ENCODE results near the gene SNX7. TPM values are rescaled to one million over a fixed set of nuclear protein-coding genes. Genes with fewer than 3 reads are reported as not detected.

Gene SNX7
- total RNA-seq, 1 donor from 2014 or later, result 25.1 TPM

DNA sequence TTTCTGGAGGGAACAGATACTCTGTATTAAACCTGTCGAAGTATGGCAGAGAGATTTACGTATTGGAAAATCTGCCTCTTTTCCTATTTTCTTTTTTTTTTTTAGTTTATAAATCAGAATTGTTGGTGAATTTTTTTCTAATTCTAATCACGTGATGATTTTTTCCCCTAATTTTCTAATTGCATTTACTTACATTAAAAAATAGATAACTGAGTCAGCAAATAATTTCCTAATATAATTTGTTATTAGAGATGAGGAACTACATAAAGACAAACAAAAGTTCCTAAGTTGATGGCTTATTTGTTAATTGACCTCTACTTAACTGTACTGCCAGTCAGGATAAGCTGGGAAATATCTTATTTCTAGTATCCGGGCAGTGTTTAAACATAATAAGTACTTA, 34.6 kb downstream of the SNX7 start:
- no peaks in the 10 kb centered on the region for H3K27me3 ChIP-seq (ENCODE audit: control insufficient read depth in 3 of 3, insufficient read depth in 3 of 3, low read length in 3 of 3)
- no peaks in the 10 kb centered on the region for H3K4me1 ChIP-seq (ENCODE audit: control insufficient read depth in 3 of 3, insufficient read depth in 3 of 3, low read length in 3 of 3)
- no peak overlapping the region for H3K9ac ChIP-seq (ENCODE audit: low read depth in 1 of 3, low read length in 3 of 3)
- H3K27ac ChIP-seq (ENCODE audit: low read depth, low read length), result no peak overlapping the region
- no peaks in the 10 kb centered on the region for H3K9me3 ChIP-seq (ENCODE audit: control insufficient read depth in 3 of 3, low read length in 3 of 3)
- H3K4me3 ChIP-seq (ENCODE audit: low read length in 3 of 3), result no peak overlapping the region
- H3K36me3 ChIP-seq (ENCODE audit: control insufficient read depth in 3 of 3, insufficient read depth in 3 of 3, low read length in 3 of 3), result peaks cover 0 to 2% (median 0%) of the 10 kb centered on the region in 3 donors

DNA sequence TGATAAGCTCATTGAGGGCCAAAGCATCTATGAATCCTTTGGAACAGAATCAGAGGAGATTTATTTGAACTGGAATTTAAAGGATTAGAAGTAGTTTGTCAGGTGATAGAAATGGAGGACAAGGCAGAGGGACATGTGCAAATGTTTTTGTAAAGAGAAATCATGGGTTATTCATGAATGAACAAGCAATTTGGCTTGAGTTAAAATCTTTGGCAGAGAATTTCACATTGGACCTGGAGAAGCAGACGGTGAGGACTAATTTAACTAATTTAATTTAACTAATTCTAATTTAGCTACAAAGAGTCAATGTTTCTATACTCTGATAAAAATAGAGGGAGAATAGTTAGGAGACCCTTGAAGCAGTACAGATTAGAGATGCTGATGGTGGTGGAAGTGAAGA, 36.3 kb downstream of the SNX7 start:
- H3K9ac ChIP-seq (ENCODE audit: low read depth in 1 of 3, low read length in 3 of 3), result no peak overlapping the region
- H3K9me3 ChIP-seq (ENCODE audit: control insufficient read depth in 3 of 3, low read length in 3 of 3), result no peaks in the 10 kb centered on the region
- H3K4me3 ChIP-seq (ENCODE audit: low read length in 3 of 3), result no peak overlapping the region
- H3K4me1 ChIP-seq (ENCODE audit: control insufficient read depth in 3 of 3, insufficient read depth in 3 of 3, low read length in 3 of 3), result no peaks in the 10 kb centered on the region
- H3K36me3 ChIP-seq (ENCODE audit: control insufficient read depth in 3 of 3, insufficient read depth in 3 of 3, low read length in 3 of 3), result no peaks in the 10 kb centered on the region
- no peak overlapping the region for H3K27ac ChIP-seq (ENCODE audit: low read depth, low read length)
- no peaks in the 10 kb centered on the region for H3K27me3 ChIP-seq (ENCODE audit: control insufficient read depth in 3 of 3, insufficient read depth in 3 of 3, low read length in 3 of 3)

- Histone ChIP-seq H3K27me3 (ENCODE audit: control insufficient read depth in 3 of 3, insufficient read depth in 3 of 3, low read length in 3 of 3) (no peaks in the 10 kb centered on the region), H3K36me3 (ENCODE audit: control insufficient read depth in 3 of 3, insufficient read depth in 3 of 3, low read length in 3 of 3) (no peaks in the 10 kb centered on the region), H3K27ac (ENCODE audit: low read depth, low read length) (no peak overlapping the region), H3K4me1 (ENCODE audit: control insufficient read depth in 3 of 3, insufficient read depth in 3 of 3, low read length in 3 of 3) (no peaks in the 10 kb centered on the region), H3K4me3 (ENCODE audit: low read length in 3 of 3) (no peak overlapping the region), H3K9me3 (ENCODE audit: control insufficient read depth in 3 of 3, low read length in 3 of 3) (no peaks in the 10 kb centered on the region), H3K9ac (ENCODE audit: low read depth in 1 of 3, low read length in 3 of 3) (no peak overlapping the region)
Observed at GRCh38 chr1:98698625-98699024, 37.1 kb downstream of the SNX7 start.

DNA sequence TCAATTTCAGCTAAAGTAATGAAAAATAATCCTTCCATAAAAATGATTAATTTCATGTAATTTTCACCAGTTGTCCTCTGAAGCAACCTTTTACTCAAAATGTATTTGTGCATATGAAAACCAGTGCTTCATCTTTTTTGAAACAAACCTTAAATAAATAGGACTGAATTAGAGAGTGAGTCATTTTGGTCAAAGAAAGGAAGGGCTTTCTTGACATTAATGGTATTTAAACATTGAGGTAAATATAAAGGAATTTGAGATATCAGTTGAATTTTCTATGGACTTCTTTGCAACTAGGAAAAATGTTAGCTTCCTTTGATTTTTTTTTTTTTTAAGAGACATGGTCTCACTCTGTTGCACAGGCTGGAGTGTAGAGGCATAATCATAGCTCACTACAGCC, 38.7 kb downstream of the SNX7 start:
- H3K27ac ChIP-seq (ENCODE audit: low read depth, low read length), result no peak overlapping the region
- no peaks in the 10 kb centered on the region for H3K36me3 ChIP-seq (ENCODE audit: control insufficient read depth in 3 of 3, insufficient read depth in 3 of 3, low read length in 3 of 3)
- no peaks in the 10 kb centered on the region for H3K9me3 ChIP-seq (ENCODE audit: control insufficient read depth in 3 of 3, low read length in 3 of 3)
- H3K4me3 ChIP-seq (ENCODE audit: low read length in 3 of 3), result no peak overlapping the region
- H3K27me3 ChIP-seq (ENCODE audit: control insufficient read depth in 3 of 3, insufficient read depth in 3 of 3, low read length in 3 of 3), result no peaks in the 10 kb centered on the region
- H3K4me1 ChIP-seq (ENCODE audit: control insufficient read depth in 3 of 3, insufficient read depth in 3 of 3, low read length in 3 of 3), result no peaks in the 10 kb centered on the region
- H3K9ac ChIP-seq (ENCODE audit: low read depth in 1 of 3, low read length in 3 of 3), result no peak overlapping the region

DNA sequence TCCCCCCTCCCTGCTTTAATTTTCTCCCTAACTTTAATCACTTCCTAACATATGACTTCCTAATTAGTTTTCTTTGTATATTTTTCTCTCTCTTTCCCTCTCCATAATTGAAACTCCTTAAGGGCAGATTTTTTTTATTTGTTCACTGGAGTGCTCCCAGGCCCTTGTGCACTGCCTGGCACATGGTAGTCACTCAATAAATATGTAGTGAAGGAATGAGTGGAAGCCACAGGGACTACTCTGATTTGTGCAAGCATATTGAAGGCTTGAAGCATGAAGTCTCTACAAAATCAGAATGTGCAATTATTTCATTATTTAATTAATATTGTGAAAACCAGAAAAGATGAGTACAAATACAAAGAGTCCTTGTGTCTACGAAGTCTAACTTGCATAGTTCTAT, 41.5 kb downstream of the SNX7 start:
- H3K4me1 ChIP-seq (ENCODE audit: control insufficient read depth in 3 of 3, insufficient read depth in 3 of 3, low read length in 3 of 3), result no peaks in the 10 kb centered on the region
- H3K9ac ChIP-seq (ENCODE audit: low read depth in 1 of 3, low read length in 3 of 3), result no peak overlapping the region
- H3K27ac ChIP-seq (ENCODE audit: low read depth, low read length), result no peak overlapping the region
- H3K27me3 ChIP-seq (ENCODE audit: control insufficient read depth in 3 of 3, insufficient read depth in 3 of 3, low read length in 3 of 3), result no peaks in the 10 kb centered on the region
- H3K4me3 ChIP-seq (ENCODE audit: low read length in 3 of 3), result no peak overlapping the region
- no peaks in the 10 kb centered on the region for H3K36me3 ChIP-seq (ENCODE audit: control insufficient read depth in 3 of 3, insufficient read depth in 3 of 3, low read length in 3 of 3)
- no peaks in the 10 kb centered on the region for H3K9me3 ChIP-seq (ENCODE audit: control insufficient read depth in 3 of 3, low read length in 3 of 3)

- Histone ChIP-seq H3K27ac (ENCODE audit: low read depth, low read length) (no peak overlapping the region), H3K9ac (ENCODE audit: low read depth in 1 of 3, low read length in 3 of 3) (no peak overlapping the region), H3K4me3 (ENCODE audit: low read length in 3 of 3) (no peak overlapping the region), H3K27me3 (ENCODE audit: control insufficient read depth in 3 of 3, insufficient read depth in 3 of 3, low read length in 3 of 3) (no peaks in the 10 kb centered on the region), H3K9me3 (ENCODE audit: control insufficient read depth in 3 of 3, low read length in 3 of 3) (no peaks in the 10 kb centered on the region), H3K4me1 (ENCODE audit: control insufficient read depth in 3 of 3, insufficient read depth in 3 of 3, low read length in 3 of 3) (no peaks in the 10 kb centered on the region), H3K36me3 (ENCODE audit: control insufficient read depth in 3 of 3, insufficient read depth in 3 of 3, low read length in 3 of 3) (no peaks in the 10 kb centered on the region)
Observed at GRCh38 chr1:98704474-98704873, 43.0 kb downstream of the SNX7 start.

GRCh38 chr1:98704971-98705370, 43.5 kb downstream of the SNX7 start:
- Histone ChIP-seq H3K27ac (ENCODE audit: low read depth, low read length) (no peak overlapping the region), H3K9ac (ENCODE audit: low read depth in 1 of 3, low read length in 3 of 3) (no peak overlapping the region), H3K9me3 (ENCODE audit: control insufficient read depth in 3 of 3, low read length in 3 of 3) (no peaks in the 10 kb centered on the region), H3K4me1 (ENCODE audit: control insufficient read depth in 3 of 3, insufficient read depth in 3 of 3, low read length in 3 of 3) (no peaks in the 10 kb centered on the region), H3K36me3 (ENCODE audit: control insufficient read depth in 3 of 3, insufficient read depth in 3 of 3, low read length in 3 of 3) (no peaks in the 10 kb centered on the region), H3K27me3 (ENCODE audit: control insufficient read depth in 3 of 3, insufficient read depth in 3 of 3, low read length in 3 of 3) (no peaks in the 10 kb centered on the region), H3K4me3 (ENCODE audit: low read length in 3 of 3) (no peak overlapping the region)

DNA sequence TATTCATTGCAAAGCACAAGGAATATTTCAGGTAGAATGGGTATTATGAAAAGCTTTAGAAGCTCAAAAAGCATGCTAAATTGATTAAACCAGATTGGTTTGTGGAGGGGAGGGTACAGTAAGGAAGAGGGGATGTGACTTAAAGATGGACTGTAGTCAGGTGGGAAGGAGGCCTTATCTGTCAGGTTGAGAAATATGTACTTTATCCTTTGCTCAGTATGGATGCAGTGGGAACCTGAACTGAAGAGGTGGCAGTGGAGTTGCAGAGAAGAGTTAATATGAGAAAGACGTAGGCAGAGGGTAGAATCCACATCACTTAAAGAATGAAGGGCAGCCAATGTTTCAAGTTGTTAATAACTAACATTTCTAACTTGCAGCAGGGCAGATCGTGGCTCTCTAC, 44.1 kb downstream of the SNX7 start:
- H3K4me3 ChIP-seq (ENCODE audit: low read length in 3 of 3), result no peak overlapping the region
- no peaks in the 10 kb centered on the region for H3K9me3 ChIP-seq (ENCODE audit: control insufficient read depth in 3 of 3, low read length in 3 of 3)
- no peak overlapping the region for H3K9ac ChIP-seq (ENCODE audit: low read depth in 1 of 3, low read length in 3 of 3)
- H3K27ac ChIP-seq (ENCODE audit: low read depth, low read length), result no peak overlapping the region
- H3K4me1 ChIP-seq (ENCODE audit: control insufficient read depth in 3 of 3, insufficient read depth in 3 of 3, low read length in 3 of 3), result no peaks in the 10 kb centered on the region
- no peaks in the 10 kb centered on the region for H3K36me3 ChIP-seq (ENCODE audit: control insufficient read depth in 3 of 3, insufficient read depth in 3 of 3, low read length in 3 of 3)
- no peaks in the 10 kb centered on the region for H3K27me3 ChIP-seq (ENCODE audit: control insufficient read depth in 3 of 3, insufficient read depth in 3 of 3, low read length in 3 of 3)

DNA sequence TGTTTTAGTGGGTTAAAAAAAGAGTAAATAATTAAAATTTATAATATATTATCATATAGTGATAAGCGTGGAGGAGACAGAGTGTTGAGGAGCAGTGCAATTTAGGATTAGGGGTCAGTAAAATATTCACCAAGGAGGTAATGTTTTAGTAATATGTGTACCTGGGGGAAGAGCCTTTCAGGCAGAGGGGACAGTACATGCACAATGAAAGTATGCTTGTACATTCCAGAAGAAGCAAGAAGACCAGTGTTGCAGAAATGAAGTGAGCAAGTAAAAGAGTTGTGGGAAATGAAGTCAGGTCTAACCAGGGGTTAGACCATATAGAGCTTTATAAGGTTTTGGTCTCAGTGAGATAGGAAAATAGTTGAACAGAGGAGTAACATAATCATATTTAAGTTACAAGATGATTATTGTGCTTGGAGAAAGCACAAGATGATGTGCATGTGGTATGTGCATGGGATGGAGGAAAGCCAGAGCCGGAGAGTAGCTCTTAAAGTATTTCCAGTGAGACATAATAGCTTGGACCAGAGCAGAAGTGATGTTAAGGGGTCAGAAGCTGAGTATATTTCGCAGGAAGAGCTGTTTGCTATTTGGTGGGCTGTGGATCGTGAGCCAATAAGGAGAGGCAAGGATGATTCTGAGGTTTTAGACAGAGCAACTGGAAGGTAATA, 44.8 kb downstream of the SNX7 start:
- Histone ChIP-seq H3K4me1 (ENCODE audit: control insufficient read depth in 3 of 3, insufficient read depth in 3 of 3, low read length in 3 of 3) (no peaks in the 10 kb centered on the region), H3K27ac (ENCODE audit: low read depth, low read length) (no peak overlapping the region), H3K9ac (ENCODE audit: low read depth in 1 of 3, low read length in 3 of 3) (no peak overlapping the region), H3K27me3 (ENCODE audit: control insufficient read depth in 3 of 3, insufficient read depth in 3 of 3, low read length in 3 of 3) (no peaks in the 10 kb centered on the region), H3K4me3 (ENCODE audit: low read length in 3 of 3) (no peak overlapping the region), H3K9me3 (ENCODE audit: control insufficient read depth in 3 of 3, low read length in 3 of 3) (no peaks in the 10 kb centered on the region), H3K36me3 (ENCODE audit: control insufficient read depth in 3 of 3, insufficient read depth in 3 of 3, low read length in 3 of 3) (no peaks in the 10 kb centered on the region)

- Histone ChIP-seq H3K36me3 (ENCODE audit: control insufficient read depth in 3 of 3, insufficient read depth in 3 of 3, low read length in 3 of 3) (no peaks in the 10 kb centered on the region), H3K9ac (ENCODE audit: low read depth in 1 of 3, low read length in 3 of 3) (no peak overlapping the region), H3K4me3 (ENCODE audit: low read length in 3 of 3) (no peak overlapping the region), H3K27ac (ENCODE audit: low read depth, low read length) (no peak overlapping the region), H3K4me1 (ENCODE audit: control insufficient read depth in 3 of 3, insufficient read depth in 3 of 3, low read length in 3 of 3) (no peaks in the 10 kb centered on the region), H3K27me3 (ENCODE audit: control insufficient read depth in 3 of 3, insufficient read depth in 3 of 3, low read length in 3 of 3) (no peaks in the 10 kb centered on the region), H3K9me3 (ENCODE audit: control insufficient read depth in 3 of 3, low read length in 3 of 3) (no peaks in the 10 kb centered on the region)
Observed at GRCh38 chr1:98707556-98707955, 46.0 kb downstream of the SNX7 start.
